ENCODE results near the gene ZDHHC3. TPM values are rescaled to one million over a fixed set of nuclear protein-coding genes. Genes with fewer than 3 reads are reported as not detected.

Gene ZDHHC3
- total RNA-seq, 1 experiment from 2014 or later, result 58.0 TPM

- no peak for TF ChIP-seq PRDM15 (CRISPR knock-in tag; IDR thresholded peaks at IDR 0.05)
- no peak for TF ChIP-seq TEAD1 (CRISPR knock-in tag; IDR thresholded peaks at IDR 0.05)
- no peak for TF ChIP-seq HMGXB4 (CRISPR knock-in tag; IDR thresholded peaks at IDR 0.05)
- TF ChIP-seq NFYB (CRISPR knock-in tag; conservative IDR thresholded peaks at IDR 0.05; ENCODE audit: low read depth), result no peak
These were observed 5.0 kb downstream of the ZDHHC3 start (continued) for GRCh38 chr3:44970926-44971490.

- TF ChIP-seq KAT7 (CRISPR knock-in tag; IDR thresholded peaks at IDR 0.05; ENCODE audit: borderline replicate concordance) (no peak), FOXK1 (CRISPR knock-in tag; IDR thresholded peaks at IDR 0.05) (no peak), ZNF416 (CRISPR knock-in tag; IDR thresholded peaks at IDR 0.05) (no peak), NR2C2 (CRISPR knock-in tag; IDR thresholded peaks at IDR 0.05) (no peak), NR1H2 (CRISPR knock-in tag; IDR thresholded peaks at IDR 0.05) (no peak), NFE2L1 (CRISPR knock-in tag; IDR thresholded peaks at IDR 0.05) (no peak), CREB1 (CRISPR knock-in tag; IDR thresholded peaks at IDR 0.05) (no peak), SMAD4 (CRISPR knock-in tag; IDR thresholded peaks at IDR 0.05) (no peak), PREB (CRISPR knock-in tag; IDR thresholded peaks at IDR 0.05; ENCODE audit: borderline replicate concordance) (no peak), OVOL2 (CRISPR knock-in tag; IDR thresholded peaks at IDR 0.05; ENCODE audit: borderline replicate concordance) (no peak), ATF6 (CRISPR knock-in tag; IDR thresholded peaks at IDR 0.05) (no peak), ZBTB43 (CRISPR knock-in tag; IDR thresholded peaks at IDR 0.05) (no peak), FOXP4 (CRISPR knock-in tag; IDR thresholded peaks at IDR 0.05) (no peak), ESRRA (CRISPR knock-in tag; IDR thresholded peaks at IDR 0.05; ENCODE audit: borderline replicate concordance) (no peak), ZNF219 (CRISPR knock-in tag; IDR thresholded peaks at IDR 0.05; ENCODE audit: borderline replicate concordance) (no peak), ZNF121 (CRISPR knock-in tag; IDR thresholded peaks at IDR 0.05) (no peak), NR3C1 (CRISPR knock-in tag; conservative IDR thresholded peaks at IDR 0.05; ENCODE audit: low read depth) (no peak)
- Mint-ChIP-seq H3K36me3 (no peaks in the 10 kb centered on the region), H3K9me3 (no peaks in the 10 kb centered on the region), H3K27me3 (ENCODE audit: low read depth) (no peaks in the 10 kb centered on the region), H3K4me1 (peaks cover 13% of the 10 kb centered on the region), H3K27ac (no peak overlapping the region), H3K4me3 (no peak overlapping the region)
- ChIA-PET CTCF (no interaction called here), POLR2A (no interaction called here)
- DNase-seq (ENCODE audit: low spot score) (no peak), ATAC-seq (no peak)
These were observed 6.2 kb downstream of the ZDHHC3 start for GRCh38 chr3:44969828-44970179.
